OCI-LY3 (cell line): ENCODE measurements around the gene UNC80.

Experiments used
- CTCF ChIP-seq: fragments of 200-600, 300-600 bp; sonication (generic); IDR thresholded peaks from 2 replicates; pipeline ENCODE4 v1.5.1; 2014; ENCODE audit warnings: antibody characterized with exemption, low read length, low read depth
- EZH2phosphoT487 ChIP-seq: fragments of 200-600 bp; shearing (Covaris generic); IDR thresholded peaks from 2 replicates; pipeline ENCODE4 v1.6.1; 2018; ENCODE audit warnings: antibody characterized with exemption, mixed run types, low read depth

DNA sequence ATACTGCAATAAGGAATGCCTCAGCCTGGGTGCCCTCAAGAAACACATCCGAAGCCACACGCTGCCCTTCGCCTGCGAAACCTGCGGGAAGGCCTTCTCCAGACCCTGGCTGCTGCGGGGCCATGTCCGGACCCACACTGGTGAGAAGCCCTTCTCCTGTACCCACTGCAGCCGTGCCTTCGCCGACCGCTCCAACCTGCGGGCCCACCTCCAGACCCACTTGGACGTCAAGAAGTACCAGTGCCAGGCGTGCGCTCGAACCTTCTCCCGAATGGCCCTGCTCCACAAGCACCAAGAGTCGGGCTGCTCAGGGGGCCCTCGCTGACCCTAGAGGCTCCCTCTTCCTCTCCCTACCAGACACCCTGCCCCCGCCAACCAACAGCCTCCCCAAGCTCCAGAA, 37.6 kb downstream of the UNC80 start:
- TF ChIP-seq CTCF (no peak), EZH2phosphoT487 (no peak)
